ENCODE data around the gene PLEKHG5. TPM values are rescaled to one million over a fixed set of nuclear protein-coding genes. Genes with fewer than 3 reads are reported as not detected.
A peak's percentile ranks its signal among the peaks of the same experiment; 100 is the strongest.

Gene PLEKHG5, protein sequence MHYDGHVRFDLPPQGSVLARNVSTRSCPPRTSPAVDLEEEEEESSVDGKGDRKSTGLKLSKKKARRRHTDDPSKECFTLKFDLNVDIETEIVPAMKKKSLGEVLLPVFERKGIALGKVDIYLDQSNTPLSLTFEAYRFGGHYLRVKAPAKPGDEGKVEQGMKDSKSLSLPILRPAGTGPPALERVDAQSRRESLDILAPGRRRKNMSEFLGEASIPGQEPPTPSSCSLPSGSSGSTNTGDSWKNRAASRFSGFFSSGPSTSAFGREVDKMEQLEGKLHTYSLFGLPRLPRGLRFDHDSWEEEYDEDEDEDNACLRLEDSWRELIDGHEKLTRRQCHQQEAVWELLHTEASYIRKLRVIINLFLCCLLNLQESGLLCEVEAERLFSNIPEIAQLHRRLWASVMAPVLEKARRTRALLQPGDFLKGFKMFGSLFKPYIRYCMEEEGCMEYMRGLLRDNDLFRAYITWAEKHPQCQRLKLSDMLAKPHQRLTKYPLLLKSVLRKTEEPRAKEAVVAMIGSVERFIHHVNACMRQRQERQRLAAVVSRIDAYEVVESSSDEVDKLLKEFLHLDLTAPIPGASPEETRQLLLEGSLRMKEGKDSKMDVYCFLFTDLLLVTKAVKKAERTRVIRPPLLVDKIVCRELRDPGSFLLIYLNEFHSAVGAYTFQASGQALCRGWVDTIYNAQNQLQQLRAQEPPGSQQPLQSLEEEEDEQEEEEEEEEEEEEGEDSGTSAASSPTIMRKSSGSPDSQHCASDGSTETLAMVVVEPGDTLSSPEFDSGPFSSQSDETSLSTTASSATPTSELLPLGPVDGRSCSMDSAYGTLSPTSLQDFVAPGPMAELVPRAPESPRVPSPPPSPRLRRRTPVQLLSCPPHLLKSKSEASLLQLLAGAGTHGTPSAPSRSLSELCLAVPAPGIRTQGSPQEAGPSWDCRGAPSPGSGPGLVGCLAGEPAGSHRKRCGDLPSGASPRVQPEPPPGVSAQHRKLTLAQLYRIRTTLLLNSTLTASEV
- total RNA-seq (10 to 100 TPM; 10.4 to 11.8 TPM), polyA plus RNA-seq (1 to 10 TPM; 1.7 to 2.0 TPM)

DNA sequence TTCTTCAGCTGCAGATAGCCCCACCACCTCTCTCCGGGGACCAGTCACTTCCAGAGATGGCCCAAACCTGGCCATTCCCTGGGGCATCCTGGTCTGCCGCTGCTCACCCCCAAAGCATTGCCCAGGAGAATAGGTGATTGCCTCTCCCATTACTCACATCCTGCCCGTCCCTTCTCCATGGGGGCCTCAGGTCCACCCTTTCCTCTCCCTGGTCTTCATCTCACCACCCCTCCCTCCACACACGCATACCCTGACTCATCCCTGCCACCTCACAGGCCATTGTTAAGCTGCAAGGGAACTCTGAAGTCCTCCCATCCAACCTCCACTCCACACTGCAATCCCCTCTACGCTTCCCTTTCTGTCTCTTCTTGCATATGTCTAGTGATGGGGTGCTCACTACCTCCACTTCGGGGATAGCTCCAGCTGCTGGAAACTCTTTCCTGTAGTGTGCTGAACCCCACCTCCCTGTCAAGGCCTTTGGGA lies at the start of gene PLEKHG5:
Gene PLEKHG5 (minus strand): TSS at position 188 of the 483 bp plus-strand sequence. CDS start 14,096 bp downstream, outside the sequence.
- Mint-ChIP-seq H3K4me1 (peaks cover 17 to 57% (median 33%) of the 10 kb centered on the region in 4 donors), H3K27me3 (peaks cover 3 to 4% of the 10 kb centered on the region in 2 donors), H3K9me3 (no peaks in the 10 kb centered on the region), H3K36me3 (peaks cover 0 to 2% of the 10 kb centered on the region in 2 donors), H3K27ac (peak within 1 kb of the TSS; percentile 18 to 82 (median 58)), H3K4me3 (peak within 1 kb of the TSS; percentile 75 to 89 (median 82))
- intact Hi-C loops (cut with micrococcal nuclease): no loop called here
- H3K36me3 ChIP-seq (ENCODE audit: insufficient read depth, low read length): no peaks in the 10 kb centered on the region
- H3K4me1 ChIP-seq (ENCODE audit: insufficient read depth, low read length): peaks cover 22% of the 10 kb centered on the region
- ChIA-PET POLR2A (ENCODE audit: partially characterized antibody) (interaction anchor here (0.7 to 5.6 kb wide), 10 partner anchors 16 to 294 kb away, joined by 3 to 38 read pairs (median 11); partner anchors contain the start of genes KLHL21, NOL9, TAS1R1 and TNFRSF25), CTCF (ENCODE audit: partially characterized antibody) (interaction anchor here (1.3 to 12.4 kb wide), 14 partner anchors 8 to 156 kb away, joined by 3 to 158 read pairs (median 11); partner anchors contain the start of genes HES2, KLHL21, NOL9 and TAS1R1)
- H3K9me3 ChIP-seq (ENCODE audit: control insufficient read depth in 1 of 2, low read length in 2 of 2): no peaks in the 10 kb centered on the region
- H3K27ac ChIP-seq (ENCODE audit: low read depth, low read length): peak within 1 kb of the TSS; percentile 57
- no peaks in the 10 kb centered on the region for H3K27me3 ChIP-seq (ENCODE audit: insufficient read depth, low read length)
- peak within 1 kb of the TSS; percentile 42 to 80 for H3K4me3 ChIP-seq (ENCODE audit: low read length in 2 of 2)
- DNase-seq: no peak

- CTCF ChIA-PET (ENCODE audit: partially characterized antibody): interaction anchor here (0.7 to 5.0 kb wide), 2 partner anchors 15 to 107 kb away, joined by 3 to 36 read pairs; partner anchors contain the start of genes NOL9 and TAS1R1
- DNase-seq: no peak
- H3K36me3 ChIP-seq (ENCODE audit: insufficient read depth, low read length): peaks cover 6% of the 10 kb centered on the region
- H3K4me3 ChIP-seq (ENCODE audit: low read length in 2 of 2): no peak overlapping the region
- Mint-ChIP-seq H3K27ac (peak overlapping the region in 3 of 7 donors; percentile 44 to 79 (median 76)), H3K4me3 (no peak overlapping the region), H3K4me1 (peaks cover 6 to 14% (median 9%) of the 10 kb centered on the region in 4 donors), H3K9me3 (no peaks in the 10 kb centered on the region), H3K36me3 (peaks cover 21 to 42% of the 10 kb centered on the region in 2 donors), H3K27me3 (no peaks in the 10 kb centered on the region)
- H3K9me3 ChIP-seq (ENCODE audit: control insufficient read depth in 1 of 2, low read length in 2 of 2): no peaks in the 10 kb centered on the region
- POLR2A ChIA-PET (ENCODE audit: partially characterized antibody): interaction anchor here (0.6 to 1.1 kb wide), 2 partner anchors 52 to 63 kb away, joined by 3 read pairs; no protein-coding TSS in a partner anchor
- H3K27ac ChIP-seq (ENCODE audit: low read depth, low read length): no peak overlapping the region
- intact Hi-C loops (cut with micrococcal nuclease): no loop called here
- no peaks in the 10 kb centered on the region for H3K27me3 ChIP-seq (ENCODE audit: insufficient read depth, low read length)
- no peaks in the 10 kb centered on the region for H3K4me1 ChIP-seq (ENCODE audit: insufficient read depth, low read length)
These were observed 47.5 kb upstream of the PLEKHG5 start for GRCh38 chr1:6538956-6539355.

DNA sequence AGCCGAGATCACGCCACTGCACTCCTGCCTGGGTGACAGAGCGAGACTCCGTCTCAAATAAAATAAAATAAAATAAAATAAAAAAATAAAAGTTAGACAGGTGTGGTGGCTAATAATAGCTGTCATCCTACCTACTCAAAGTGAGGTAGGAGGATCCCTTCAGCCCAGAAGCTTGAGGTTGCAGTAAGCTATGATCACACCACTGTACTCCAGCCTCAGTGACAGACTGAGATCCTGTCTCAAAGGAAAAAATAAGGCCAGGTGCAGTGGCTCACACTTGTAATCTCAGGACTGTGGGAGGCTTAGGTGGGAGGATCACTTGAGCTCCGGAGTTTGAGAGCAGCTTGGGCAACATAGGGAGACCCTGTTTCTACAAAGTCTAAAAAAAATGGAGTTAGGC lies 44.8 kb upstream of the PLEKHG5 start:
- no peaks in the 10 kb centered on the region for H3K9me3 ChIP-seq (ENCODE audit: control insufficient read depth in 1 of 2, low read length in 2 of 2)
- no peak overlapping the region for H3K27ac ChIP-seq (ENCODE audit: low read depth, low read length)
- no peaks in the 10 kb centered on the region for H3K27me3 ChIP-seq (ENCODE audit: insufficient read depth, low read length)
- intact Hi-C loops (cut with micrococcal nuclease): no loop called here
- Mint-ChIP-seq H3K36me3 (peaks cover 25 to 56% of the 10 kb centered on the region in 2 donors), H3K4me3 (no peak overlapping the region), H3K27ac (peak overlapping the region in 1 of 7 donors; percentile 13), H3K4me1 (peaks cover 6 to 14% (median 9%) of the 10 kb centered on the region in 4 donors), H3K9me3 (no peaks in the 10 kb centered on the region), H3K27me3 (no peaks in the 10 kb centered on the region)
- H3K4me3 ChIP-seq (ENCODE audit: low read length in 2 of 2): no peak overlapping the region
- H3K36me3 ChIP-seq (ENCODE audit: insufficient read depth, low read length): peaks cover 31% of the 10 kb centered on the region
- POLR2A ChIA-PET (ENCODE audit: partially characterized antibody): interaction anchor here (0.6 to 2.8 kb wide), 2 partner anchors 18 to 65 kb away, joined by 3 to 14 read pairs; partner anchors contain the start of genes NOL9 and TAS1R1
- DNase-seq: no peak
- CTCF ChIA-PET (ENCODE audit: partially characterized antibody): interaction anchor here (1.5 to 5.0 kb wide), 4 partner anchors 10 to 18 kb away, joined by 3 to 36 read pairs (median 6); partner anchors contain the start of genes NOL9 and TAS1R1
- no peaks in the 10 kb centered on the region for H3K4me1 ChIP-seq (ENCODE audit: insufficient read depth, low read length)

- intact Hi-C loops (cut with micrococcal nuclease): no loop called here
- Mint-ChIP-seq H3K9me3 (no peaks in the 10 kb centered on the region), H3K4me1 (peaks cover 6 to 14% (median 9%) of the 10 kb centered on the region in 4 donors), H3K27me3 (no peaks in the 10 kb centered on the region), H3K36me3 (peaks cover 25 to 62% of the 10 kb centered on the region in 2 donors), H3K27ac (peak overlapping the region in 5 of 7 donors; percentile 37 to 92 (median 55)), H3K4me3 (no peak overlapping the region)
- DNase-seq: no peak
- CTCF ChIA-PET (ENCODE audit: partially characterized antibody): interaction anchor here (1.0 to 5.0 kb wide), 6 partner anchors 9 to 111 kb away, joined by 4 to 36 read pairs (median 6); partner anchors contain the start of genes NOL9 and TAS1R1
- Histone ChIP-seq H3K4me3 (ENCODE audit: low read length in 2 of 2) (no peak overlapping the region), H3K27me3 (ENCODE audit: insufficient read depth, low read length) (no peaks in the 10 kb centered on the region), H3K9me3 (ENCODE audit: control insufficient read depth in 1 of 2, low read length in 2 of 2) (no peaks in the 10 kb centered on the region), H3K36me3 (ENCODE audit: insufficient read depth, low read length) (peaks cover 38% of the 10 kb centered on the region), H3K27ac (ENCODE audit: low read depth, low read length) (no peak overlapping the region), H3K4me1 (ENCODE audit: insufficient read depth, low read length) (no peaks in the 10 kb centered on the region)
- POLR2A ChIA-PET (ENCODE audit: partially characterized antibody): interaction anchor here (1.4 to 2.8 kb wide), 2 partner anchors 10 to 19 kb away, joined by 4 to 14 read pairs; partner anchors contain the start of genes NOL9 and TAS1R1
These were observed 43.7 kb upstream of the PLEKHG5 start for GRCh38 chr1:6535214-6535613.

DNA sequence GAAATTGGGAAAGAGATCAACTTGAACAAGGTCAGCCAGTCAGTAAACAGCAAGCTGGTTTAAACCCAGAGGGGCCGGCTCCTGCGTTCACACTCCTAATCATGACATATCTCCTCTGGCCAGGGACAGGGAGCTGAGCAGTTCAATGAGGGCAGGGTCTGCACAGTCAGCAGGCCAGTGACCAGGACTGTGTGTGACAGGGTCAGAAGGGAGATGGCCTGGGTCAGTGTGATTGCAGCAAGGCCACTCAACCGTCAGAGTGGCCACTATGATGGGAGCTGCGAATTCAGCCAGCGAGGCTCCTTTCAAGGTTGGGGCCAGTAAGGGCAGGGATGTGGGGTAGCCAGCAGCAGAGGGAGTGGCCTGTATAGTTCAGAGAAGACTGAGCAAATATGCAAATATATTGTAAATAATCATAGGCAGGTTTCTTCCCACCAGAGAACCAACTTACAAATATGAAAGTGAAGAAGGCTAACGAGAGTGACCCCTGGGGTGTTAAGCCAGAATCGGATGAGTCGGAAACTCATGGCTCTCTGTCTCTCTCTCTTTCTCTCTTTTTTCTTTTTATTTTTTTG lies 42.9 kb upstream of the PLEKHG5 start:
- peaks cover 21 to 58% of the 10 kb centered on the region in 2 donors for H3K36me3 Mint-ChIP-seq
- Histone ChIP-seq H3K27ac (ENCODE audit: low read depth, low read length) (no peak overlapping the region), H3K4me1 (ENCODE audit: insufficient read depth, low read length) (no peaks in the 10 kb centered on the region), H3K4me3 (ENCODE audit: low read length in 2 of 2) (no peak overlapping the region), H3K27me3 (ENCODE audit: insufficient read depth, low read length) (no peaks in the 10 kb centered on the region), H3K9me3 (ENCODE audit: control insufficient read depth in 1 of 2, low read length in 2 of 2) (no peaks in the 10 kb centered on the region), H3K36me3 (ENCODE audit: insufficient read depth, low read length) (peaks cover 38% of the 10 kb centered on the region)
- no peak for DNase-seq
- intact Hi-C loops (cut with micrococcal nuclease): no loop called here
- peak overlapping the region in 1 of 7 donors; percentile 52 for H3K27ac Mint-ChIP-seq
- peaks cover 6 to 12% (median 9%) of the 10 kb centered on the region in 4 donors for H3K4me1 Mint-ChIP-seq
- POLR2A ChIA-PET (ENCODE audit: partially characterized antibody): interaction anchor here (0.6 to 1.4 kb wide), 2 partner anchors 11 to 68 kb away, joined by 3 to 4 read pairs; no protein-coding TSS in a partner anchor
- H3K4me3 Mint-ChIP-seq: no peak overlapping the region
- CTCF ChIA-PET (ENCODE audit: partially characterized antibody): interaction anchor here (1.0 to 5.0 kb wide), 3 partner anchors 13 to 44 kb away, joined by 4 to 36 read pairs (median 7); partner anchors contain the start of genes NOL9 and TAS1R1
- no peaks in the 10 kb centered on the region for H3K9me3 Mint-ChIP-seq
- no peaks in the 10 kb centered on the region for H3K27me3 Mint-ChIP-seq

GRCh38 chr1:6531996-6532395 lies 40.5 kb upstream of the PLEKHG5 start:
- no peaks in the 10 kb centered on the region for H3K27me3 Mint-ChIP-seq
- H3K36me3 ChIP-seq (ENCODE audit: insufficient read depth, low read length): peaks cover 52% of the 10 kb centered on the region
- POLR2A ChIA-PET (ENCODE audit: partially characterized antibody): no interaction called here
- intact Hi-C loops (cut with micrococcal nuclease): no loop called here
- H3K9me3 Mint-ChIP-seq: no peaks in the 10 kb centered on the region
- peaks cover 28 to 63% of the 10 kb centered on the region in 2 donors for H3K36me3 Mint-ChIP-seq
- H3K27ac ChIP-seq (ENCODE audit: low read depth, low read length): no peak overlapping the region
- no peak overlapping the region for H3K4me3 Mint-ChIP-seq
- no peak overlapping the region for H3K4me3 ChIP-seq (ENCODE audit: low read length in 2 of 2)
- peaks cover 2 to 6% (median 5%) of the 10 kb centered on the region in 4 donors for H3K4me1 Mint-ChIP-seq
- DNase-seq: no peak
- peak overlapping the region in 3 of 7 donors; percentile 37 to 47 (median 47) for H3K27ac Mint-ChIP-seq
- CTCF ChIA-PET (ENCODE audit: partially characterized antibody): no interaction called here
- H3K4me1 ChIP-seq (ENCODE audit: insufficient read depth, low read length): no peaks in the 10 kb centered on the region
- H3K9me3 ChIP-seq (ENCODE audit: control insufficient read depth in 1 of 2, low read length in 2 of 2): no peaks in the 10 kb centered on the region
- H3K27me3 ChIP-seq (ENCODE audit: insufficient read depth, low read length): no peaks in the 10 kb centered on the region

Data from CD4-positive, alpha-beta memory T cell (primary cell).